RPMI7951 (cell line): ENCODE results near the gene VANGL2. TPM values are rescaled to one million over a fixed set of nuclear protein-coding genes. Genes with fewer than 3 reads are reported as not detected.
A peak's percentile ranks its signal among the peaks of the same experiment; 100 is the strongest.

Experiments
- DNase-seq: peaks from one replicate; pipeline ENCODE4 v3.0.0-alpha.2; 2012; ENCODE audit warnings: low read depth
- total RNA-seq: library from RNA; depleted of rRNA; stranded (reverse); fragments of >200 nt; shearing (Covaris generic); gene quantifications from 2 replicates; pipeline ENCODE4 v1.2.3, GENCODE V29; 2014

The VANGL2 gene
- total RNA-seq, 1 experiment from 2014 or later, result 0.12 TPM

DNA sequence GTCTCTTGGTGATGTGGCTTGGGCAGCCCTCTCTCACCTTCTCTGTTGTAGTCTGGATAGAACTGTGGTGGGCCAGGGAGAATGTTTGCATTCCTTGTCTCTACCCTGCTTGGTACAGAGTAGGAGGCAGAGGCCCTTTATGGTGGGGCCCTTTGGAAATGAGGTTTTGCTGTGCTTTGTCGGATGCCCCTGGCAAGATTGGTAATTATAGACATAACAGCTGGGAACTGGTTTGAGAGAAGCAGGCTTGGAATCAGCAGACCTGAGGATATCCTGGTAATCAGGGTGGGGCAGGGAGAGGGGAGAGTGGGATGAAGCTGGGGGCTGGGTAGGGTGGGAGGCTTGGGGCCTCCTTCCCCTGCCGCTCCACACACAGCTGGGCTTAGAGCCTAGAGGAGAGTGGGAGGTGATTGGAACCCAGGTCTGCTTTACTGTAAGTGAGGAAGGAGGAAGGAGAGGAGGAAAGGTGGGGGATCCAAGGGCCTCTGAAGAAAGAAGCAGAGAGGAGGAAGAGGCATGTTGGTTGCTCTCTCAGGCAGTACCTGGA, 5.0 kb downstream of the VANGL2 start:
- no peak for DNase-seq

DNA sequence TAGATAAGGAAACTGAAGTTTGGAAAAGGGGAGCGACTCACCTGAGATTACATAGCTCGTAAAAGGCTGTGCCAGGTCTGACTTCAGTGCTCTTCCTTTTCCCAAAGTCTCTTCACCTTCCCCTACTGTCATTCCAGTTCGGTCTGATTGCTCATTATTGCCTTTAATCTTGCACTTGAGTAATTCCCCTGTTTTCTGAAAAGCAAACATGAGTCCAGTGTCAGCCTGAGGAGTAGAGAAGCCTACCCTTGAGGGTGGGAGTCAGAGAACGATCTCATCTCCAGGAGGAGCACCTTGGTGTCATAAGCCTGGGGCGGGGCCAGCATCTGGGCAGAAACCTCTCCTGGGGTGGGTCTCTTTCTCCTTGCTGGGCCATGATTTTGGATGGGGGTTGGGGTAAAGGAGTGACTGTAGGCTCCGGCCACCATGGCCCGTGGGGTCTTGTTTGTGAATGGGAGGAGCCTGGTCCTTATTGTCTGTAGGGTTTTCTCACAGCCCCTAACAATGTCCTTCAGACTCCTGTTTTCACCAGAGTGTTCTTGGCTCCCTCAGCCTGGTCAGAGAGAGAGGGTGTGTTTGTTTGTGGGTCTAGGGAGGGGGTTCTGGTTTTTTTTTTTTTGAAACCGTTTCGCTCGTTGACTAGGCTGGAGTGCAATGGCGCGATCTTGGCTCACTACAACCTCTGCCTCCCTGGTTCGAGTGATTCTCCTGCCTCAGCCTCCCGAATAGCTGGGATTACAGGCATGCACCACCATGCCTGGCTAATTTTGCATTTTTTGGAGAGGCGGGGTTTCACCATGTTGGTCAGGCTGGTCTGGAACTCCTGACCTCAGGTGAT, 6.0 kb downstream of the VANGL2 start:
- no peak for DNase-seq

DNA sequence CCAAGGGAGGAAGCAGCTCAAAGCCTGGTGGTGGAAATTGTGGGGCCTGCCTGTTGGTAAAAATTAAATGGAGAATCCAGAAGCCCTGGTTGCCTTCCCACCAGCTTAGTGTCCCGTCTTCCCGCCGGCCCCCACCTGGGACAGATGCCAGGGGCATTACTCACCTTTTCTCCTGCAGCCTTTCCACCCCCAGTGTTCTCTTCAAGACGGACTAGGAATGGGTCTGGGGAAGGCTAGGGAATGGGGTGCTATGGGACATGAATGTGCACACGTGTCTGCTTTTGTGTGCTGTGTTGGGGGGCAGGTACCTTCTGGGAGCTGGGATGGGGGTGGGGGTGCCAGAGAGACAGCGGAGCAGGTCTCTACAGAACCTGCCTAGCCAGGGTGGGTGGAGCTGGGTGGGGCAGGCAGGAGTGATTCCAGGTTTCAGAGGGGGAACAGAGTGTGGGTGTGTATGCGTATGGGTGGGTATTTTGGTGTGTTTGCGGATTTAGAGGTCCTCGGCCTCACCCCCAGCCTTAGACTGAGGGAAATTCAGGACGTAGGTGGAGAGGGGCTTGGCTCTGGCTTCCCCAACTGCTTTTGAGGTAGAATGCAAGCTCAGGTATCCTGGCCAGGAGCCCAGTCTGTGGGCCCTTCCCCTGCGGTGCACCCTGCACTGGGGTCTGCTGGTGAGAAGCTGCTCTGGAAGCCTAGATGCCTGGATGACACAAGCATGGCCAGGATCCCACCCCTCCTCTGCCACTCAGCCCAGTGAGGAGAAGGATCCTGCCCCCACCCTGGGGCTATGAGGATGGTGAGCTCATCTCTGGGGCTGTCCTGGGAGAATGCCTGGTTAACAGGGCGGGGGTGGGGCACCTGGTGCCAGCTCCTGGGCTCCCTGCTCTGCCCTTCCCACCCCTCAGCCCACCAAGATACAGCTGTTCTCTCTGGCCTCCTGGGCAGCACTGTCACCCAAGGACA, 7.8 kb downstream of the VANGL2 start:
- DNase-seq, result no peak

DNA sequence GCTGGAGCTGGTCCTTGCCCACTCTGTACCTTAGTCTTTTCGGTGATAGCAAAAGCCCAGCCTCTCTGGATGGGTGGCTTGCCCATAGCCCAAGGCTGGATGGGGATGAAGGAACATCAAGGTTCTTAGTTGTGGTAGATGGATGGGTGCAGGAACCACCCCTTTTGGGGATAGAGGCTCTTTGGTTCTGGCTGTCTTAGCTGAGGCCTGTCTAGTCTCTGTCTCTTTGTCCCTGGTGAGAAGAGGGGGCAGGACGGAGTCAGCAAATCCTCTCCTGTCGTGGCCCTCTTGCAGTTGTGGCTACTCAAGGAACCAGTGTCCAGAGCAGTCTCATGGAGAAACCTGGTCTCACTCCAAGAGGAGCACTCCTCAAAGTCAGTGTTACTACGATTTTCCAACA, 8.5 kb downstream of the VANGL2 start:
- no peak for DNase-seq

DNA sequence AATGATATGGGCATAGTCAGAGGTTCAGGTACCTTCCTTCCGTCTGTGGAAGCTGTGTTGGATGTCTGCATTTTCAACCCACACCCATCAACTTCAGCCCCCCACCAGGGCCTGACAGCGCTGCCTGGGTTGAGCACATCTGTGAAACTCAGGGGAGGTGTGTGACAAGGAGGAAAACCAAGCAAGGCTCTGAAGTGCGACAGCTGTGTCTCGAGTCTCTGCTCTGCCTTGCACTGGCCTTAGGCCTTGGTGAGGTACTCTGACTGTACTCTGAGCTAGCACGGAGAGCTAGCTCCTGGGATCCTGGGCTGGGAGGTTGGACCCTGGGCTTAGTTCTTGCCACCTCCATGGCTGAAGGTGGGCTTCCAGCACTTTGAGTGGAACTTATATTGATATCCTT, 9.1 kb downstream of the VANGL2 start:
- no peak for DNase-seq

DNA sequence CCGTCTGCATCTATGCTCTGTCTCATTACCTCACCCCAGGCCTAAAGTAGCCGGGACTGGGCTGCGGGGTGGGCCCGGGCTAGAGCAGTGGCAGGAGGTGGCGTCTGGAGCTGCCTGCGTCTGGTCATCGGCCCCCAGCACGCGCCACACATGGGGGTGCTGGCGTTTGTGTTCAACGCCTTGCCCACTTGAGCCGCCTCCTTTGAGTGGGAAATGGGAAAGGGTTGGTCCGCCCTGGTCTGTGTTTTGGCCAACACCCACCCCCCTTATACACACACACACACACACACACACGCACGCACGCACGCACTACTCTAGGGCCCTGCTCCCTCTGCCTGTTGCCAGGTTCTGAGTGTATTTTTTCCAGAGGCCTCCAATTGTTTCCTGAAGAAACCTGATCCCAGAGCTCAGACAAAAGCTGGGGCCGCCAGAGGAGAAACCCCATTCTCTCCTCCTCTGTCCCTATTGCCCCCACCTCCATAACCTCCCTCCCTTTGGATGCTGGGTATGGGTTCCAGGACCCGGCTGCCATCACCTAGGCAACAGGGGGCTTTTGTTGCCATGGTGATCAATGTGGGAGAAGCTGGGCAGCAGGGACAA, 10.1 kb downstream of the VANGL2 start:
- DNase-seq, result no peak

DNA sequence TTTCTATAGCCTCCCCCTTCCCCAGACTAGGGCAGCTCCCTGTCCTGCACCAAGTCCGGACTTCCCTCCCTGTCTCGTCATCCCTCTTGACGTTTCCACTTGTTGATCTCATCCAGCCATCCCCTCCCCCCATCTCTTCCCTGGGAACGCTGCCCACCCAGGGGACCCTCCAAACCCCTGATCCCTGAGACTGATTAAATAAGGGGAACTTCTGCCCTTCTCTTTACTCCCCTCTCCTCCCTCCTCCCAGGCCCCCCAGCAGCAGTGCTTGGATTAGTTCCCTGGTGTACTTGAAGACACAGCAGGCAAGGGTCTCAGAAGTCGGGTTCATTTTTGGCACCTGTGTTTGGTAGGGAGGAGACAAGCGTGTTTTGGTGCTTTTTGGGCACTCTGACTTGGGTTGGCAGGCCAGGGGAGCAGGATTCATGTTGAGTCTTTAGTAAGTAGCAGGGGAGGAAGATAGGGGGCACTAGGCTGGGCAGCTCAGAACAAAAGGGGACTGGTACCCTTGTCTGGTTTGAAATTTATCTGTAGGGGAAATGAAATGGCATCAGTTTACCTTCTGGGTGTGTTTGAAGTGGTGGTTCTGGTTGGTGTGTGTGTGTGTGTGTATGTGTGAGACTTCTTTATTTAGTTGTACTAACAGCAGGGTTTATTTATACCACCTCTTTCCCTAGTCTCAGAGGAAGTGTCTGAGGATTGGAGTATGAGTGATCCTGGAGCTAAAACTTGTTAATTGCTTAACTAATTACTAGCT, 11.1 kb downstream of the VANGL2 start:
- DNase-seq, result no peak

DNA sequence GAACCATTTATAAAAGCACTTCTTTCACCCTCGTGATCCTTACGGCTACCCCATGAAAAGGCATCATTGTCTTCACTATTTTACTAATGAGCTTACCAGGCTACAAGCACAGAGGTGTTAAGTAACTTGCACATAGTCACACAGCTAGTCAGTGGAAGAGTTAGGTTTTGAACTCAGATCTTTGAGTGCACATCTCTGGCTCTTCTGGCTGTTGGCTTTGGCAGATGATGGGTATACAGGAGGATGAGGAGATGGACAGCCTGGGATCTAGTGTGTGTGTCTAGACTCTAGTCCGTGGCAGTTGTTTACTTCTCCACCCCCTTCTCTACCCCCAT, 11.6 kb downstream of the VANGL2 start:
- no peak for DNase-seq

DNA sequence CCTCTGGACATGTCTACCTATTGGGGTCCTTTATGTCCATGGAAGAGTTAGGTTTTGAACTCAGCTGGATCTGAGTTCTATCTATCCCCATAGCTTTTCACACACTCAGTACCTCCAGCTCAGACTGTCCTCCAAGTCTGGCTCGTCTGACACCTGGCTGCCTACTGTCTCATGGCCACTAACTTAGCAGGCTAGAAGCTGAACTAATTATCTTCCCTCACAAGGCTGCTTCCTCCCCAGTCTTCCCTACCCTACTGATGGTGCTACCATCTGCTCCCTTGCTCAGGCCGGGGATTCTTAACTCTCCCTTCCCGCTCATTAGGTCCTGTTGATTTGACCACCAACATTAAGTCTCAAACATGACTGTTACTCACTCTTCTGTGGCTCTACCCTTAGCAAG, 13.4 kb downstream of the VANGL2 start:
- DNase-seq, result no peak

DNA sequence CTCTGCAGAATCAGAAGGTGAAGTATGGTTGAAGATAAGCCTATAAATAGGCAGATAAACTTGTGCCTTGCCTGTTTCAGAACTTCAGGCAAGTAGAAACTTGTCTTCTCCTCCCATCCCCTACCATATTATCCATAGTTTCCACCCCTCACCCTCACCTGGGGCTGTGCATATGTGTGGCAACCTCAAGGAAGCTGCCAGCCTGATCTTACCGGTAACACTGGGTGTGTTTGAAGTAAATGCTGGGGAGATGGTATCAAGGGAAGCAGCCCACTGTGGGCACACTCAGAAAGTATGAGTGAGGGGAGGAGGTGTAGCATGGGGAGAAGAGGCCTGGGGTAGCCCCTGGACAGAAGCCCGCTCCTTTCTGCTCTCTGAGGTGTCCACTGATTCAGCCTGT, 14.5 kb downstream of the VANGL2 start:
- DNase-seq, result no peak

DNA sequence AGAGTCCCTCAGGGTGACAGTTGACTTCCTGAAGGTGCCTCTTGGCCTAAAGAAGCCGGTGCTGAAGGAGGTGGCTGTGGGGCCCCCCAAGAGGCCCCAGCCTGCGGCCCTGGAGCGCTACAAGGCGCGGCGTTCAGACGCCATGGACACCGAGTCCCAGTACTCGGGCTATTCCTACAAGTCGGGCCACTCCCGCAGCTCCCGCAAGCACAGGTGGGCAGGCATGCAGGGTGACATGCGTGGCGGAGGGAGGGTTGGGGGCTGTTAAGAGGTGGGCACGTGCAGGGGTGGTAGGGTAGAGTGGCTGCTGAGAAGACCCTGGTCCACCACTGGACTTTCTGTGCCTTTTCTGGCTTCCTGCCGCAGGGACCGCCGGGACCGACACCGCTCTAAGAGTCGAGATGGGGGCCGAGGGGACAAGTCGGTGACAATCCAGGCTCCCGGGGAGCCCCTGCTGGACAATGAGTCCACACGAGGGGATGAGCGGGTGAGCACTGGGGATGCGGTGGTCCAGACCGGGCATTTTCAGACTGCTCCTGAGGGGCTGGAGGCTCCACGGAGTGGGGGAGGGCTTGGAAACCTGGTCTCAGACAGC, 15.4 kb downstream of the VANGL2 start:
- no peak for DNase-seq

DNA sequence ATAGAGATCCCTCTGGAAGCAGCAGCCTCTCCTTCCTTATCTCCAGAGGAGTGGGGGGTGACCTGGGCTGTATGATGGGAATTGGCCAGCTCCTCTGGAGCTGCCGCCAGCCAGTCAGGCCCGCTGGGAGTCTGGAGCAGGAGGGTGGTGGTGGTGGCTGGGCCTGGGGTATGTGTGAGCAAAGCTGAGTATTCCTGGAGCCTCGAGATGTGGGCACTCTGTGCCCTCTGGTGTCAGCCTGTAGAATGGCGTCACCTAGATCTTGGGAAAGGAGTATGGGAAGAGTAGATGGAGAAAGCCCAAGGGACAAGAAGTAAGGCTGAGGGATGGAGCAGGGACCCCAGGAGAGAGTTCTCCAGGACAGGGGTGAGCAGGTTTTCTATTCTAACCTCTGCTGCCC, 16.0 kb downstream of the VANGL2 start:
- peak; percentile 21 for DNase-seq

DNA sequence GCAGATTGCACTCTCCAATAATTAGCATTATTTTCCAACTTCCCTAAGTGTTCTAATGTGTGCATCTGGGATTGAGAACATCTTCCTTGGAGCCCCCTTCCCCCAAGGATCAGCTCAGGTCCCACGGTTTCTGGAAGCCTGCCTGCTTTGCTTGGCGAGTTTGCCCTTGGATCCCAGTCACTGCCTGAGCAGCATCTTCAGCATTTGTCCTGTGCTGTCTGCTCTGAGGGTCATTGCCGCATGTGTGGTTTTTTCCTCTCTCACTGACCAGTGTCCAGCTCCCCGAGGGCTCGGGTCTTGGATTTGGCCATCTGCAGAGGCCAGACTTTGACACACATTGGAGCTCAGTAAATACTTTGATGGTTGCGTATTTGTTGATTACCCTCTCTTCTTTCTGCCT, 18.1 kb downstream of the VANGL2 start:
- no peak for DNase-seq

DNA sequence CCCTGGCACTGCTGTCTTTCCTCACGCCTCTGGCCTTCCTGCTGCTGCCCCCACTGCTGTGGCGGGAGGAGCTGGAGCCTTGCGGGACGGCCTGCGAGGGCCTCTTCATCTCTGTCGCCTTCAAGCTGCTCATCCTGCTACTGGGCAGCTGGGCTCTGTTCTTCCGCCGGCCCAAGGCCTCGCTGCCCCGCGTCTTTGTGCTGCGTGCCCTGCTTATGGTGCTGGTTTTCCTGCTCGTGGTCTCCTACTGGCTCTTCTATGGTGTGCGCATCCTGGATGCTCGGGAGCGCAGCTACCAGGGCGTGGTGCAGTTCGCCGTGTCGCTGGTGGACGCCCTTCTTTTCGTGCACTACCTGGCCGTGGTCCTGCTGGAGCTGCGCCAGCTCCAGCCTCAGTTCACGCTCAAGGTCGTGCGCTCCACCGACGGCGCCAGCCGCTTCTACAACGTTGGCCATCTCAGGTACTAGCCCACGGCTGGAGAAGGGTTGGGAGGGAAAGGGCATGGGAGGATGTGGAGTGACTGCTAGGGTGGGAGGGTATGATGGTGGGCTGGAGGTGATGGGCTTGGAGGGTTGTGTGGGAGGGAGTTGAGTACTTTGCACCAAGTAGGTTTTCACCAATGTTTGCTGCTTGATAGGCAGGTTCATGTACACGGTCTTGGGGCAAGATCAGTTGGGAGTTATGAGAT, 18.9 kb downstream of the VANGL2 start:
- no peak for DNase-seq

DNA sequence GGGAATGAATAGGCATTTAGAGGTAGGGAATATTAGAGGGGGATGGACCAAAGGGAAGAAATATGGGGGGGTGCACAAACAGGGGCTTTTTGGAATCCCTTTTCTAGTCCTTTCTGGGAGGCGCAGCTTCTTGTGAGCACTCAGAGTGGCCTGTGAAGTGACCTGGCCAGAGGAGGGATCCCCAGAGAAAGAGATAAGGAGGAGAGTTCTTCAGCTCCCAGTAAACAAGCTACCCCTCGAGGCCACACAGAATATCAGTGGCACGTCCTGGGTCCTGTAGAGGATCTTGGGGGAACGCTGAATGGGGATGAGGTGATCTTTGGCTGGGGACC, 19.4 kb downstream of the VANGL2 start:
- DNase-seq, result no peak

DNA sequence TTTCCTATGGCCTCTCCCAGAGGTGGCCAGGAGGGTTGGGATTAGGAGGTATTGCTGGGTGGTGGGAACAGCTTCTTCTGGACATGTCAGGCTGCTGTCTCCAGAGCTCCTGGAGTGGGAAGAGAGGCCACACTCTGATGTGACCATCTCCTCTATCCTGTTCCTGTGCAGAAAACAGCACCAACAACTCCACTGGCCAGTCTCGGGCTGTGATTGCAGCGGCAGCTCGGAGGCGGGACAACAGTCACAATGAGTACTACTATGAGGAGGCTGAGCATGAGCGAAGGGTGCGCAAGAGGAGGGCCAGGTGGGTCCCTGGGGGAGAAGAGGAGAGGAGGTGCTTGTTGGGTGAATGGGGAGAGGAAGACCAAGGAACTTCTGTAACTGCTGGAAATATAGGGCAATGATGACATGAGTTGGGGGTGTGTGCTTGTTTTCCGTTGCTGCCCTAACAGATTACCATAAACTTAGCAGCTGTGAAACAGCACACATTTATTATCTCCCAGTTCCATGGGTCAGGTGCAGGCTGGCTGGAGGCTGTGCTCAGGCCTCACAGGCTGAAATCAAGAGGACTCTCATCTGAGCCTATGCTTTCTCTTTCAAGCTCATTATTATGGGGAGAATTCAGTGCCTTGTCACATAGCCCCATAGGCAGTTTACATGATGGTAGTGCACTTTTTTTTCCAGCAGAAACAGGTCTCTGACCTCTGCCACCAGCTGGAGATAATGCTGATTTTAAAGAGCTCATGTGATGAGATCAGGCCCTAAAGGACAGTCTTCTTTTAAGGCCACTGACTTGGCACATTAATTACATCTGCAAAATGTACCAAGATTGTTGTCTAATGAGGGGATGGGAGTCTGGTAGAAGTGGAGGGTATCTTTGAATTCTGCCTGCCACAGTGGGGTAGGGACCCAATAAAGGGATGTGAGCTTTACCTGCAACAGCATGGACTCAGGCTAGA, 20.8 kb downstream of the VANGL2 start:
- no peak for DNase-seq

DNA sequence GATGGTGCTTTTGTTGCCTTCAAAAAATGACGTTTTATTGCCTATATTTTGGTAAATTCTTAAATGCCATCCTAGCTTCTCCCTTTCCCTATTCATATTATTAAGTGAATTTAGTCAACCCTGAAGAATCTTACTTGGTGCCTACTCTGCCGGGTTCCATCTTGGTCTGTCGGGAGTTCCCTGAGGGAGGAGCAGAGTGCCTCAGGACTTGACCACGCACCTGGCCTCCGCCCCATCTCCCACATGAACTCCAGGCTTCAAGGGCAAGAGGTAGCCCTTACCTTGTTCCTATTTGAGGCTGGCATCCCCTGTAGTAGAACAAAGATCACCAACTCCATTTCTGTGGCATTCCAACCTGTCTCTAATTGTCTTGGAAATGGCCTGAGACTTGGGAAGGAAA, 21.5 kb downstream of the VANGL2 start:
- DNase-seq, result no peak

DNA sequence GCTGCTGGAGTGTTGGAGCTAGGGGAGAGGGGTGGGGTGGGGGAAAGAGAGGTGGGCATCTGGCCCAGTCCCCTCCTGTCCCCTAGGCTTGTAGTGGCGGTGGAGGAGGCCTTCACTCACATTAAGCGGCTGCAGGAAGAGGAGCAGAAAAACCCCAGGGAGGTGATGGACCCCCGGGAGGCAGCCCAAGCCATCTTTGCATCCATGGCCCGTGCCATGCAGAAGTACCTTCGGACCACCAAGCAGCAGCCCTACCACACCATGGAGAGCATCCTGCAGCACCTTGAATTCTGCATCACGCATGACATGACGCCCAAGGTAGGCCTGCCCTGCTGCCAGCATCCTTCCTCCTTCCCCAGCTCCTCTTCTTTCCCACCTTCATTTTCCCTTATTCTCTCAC, 23.6 kb downstream of the VANGL2 start:
- no peak for DNase-seq

DNA sequence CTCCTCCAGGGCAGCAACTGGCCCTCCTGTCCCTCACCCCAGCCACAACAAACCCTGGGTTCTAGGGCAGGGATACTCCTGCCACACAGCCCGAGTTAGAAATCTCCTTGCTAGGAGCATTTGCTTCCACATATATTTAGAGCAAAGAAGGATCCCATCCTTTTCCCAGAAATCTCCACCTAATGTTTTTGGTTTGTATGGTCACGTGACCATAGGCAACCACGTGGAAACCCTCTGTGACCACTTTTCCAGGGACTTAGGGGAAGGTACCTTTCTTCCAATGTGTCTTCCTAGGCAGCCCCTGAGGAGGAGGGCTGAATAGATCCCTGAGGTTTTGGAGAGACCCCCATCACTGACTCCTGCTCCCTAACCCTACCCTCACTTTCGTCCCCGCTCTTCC, 25.5 kb downstream of the VANGL2 start:
- no peak for DNase-seq

DNA sequence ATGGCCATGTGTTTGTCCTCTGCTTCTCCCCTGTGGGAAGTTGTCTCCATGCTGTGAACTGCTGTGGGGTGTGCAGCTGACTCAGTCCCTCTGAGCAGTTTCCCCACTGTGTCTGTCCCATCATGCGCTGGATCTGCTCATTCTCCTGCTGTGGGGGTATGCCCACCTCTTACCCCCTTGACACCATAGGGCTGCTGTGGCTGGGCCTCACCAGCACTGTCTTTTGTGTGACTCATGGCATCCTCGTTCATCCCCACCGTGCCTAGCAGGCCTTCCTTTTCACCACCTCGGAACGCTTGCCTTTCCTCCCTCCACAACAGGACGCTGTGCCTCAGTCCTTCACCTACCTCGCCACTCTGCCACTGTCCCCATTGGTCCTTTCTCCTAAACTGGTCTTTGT, 27.3 kb downstream of the VANGL2 start:
- no peak for DNase-seq
